ENCODE data around the gene DISP3. TPM values are rescaled to one million over a fixed set of nuclear protein-coding genes. Genes with fewer than 3 reads are reported as not detected.

Gene DISP3
- total RNA-seq, 4 donors from 2014 or later: not detected

- no peak overlapping the region for H3K27ac ChIP-seq
- no peaks in the 10 kb centered on the region for H3K27me3 ChIP-seq
- no peak overlapping the region for H3K4me3 ChIP-seq (replicated peaks in 1 of 3)
- intact Hi-C loops (cut with DNase I): no loop called here
- no peaks in the 10 kb centered on the region for H3K9me3 ChIP-seq
- DNase-seq: no peak
- H3K4me1 ChIP-seq: peaks cover 4 to 15% of the 10 kb centered on the region in 2 donors
- 56 to 76% methylated on average over 5 of the region's 5 CpGs for WGBS, 2 donors
- no peaks in the 10 kb centered on the region for H3K36me3 ChIP-seq
- TF ChIP-seq POLR2A (IDR thresholded peaks at IDR 0.05): no peak
- no peak for TF ChIP-seq CTCF (IDR thresholded peaks at IDR 0.05)
Observed at GRCh38 chr1:11474826-11475225, 4.1 kb upstream of the DISP3 start.

- WGBS, 2 donors: 75 to 76% methylated on average over 4 of the region's 4 CpGs
- no peaks in the 10 kb centered on the region for H3K36me3 ChIP-seq
- no peak overlapping the region for H3K4me3 ChIP-seq (replicated peaks in 1 of 3)
- H3K27me3 ChIP-seq: no peaks in the 10 kb centered on the region
- no peaks in the 10 kb centered on the region for H3K9me3 ChIP-seq
- peaks cover 4 to 16% of the 10 kb centered on the region in 2 donors for H3K4me1 ChIP-seq
- intact Hi-C loops (cut with DNase I): no loop called here
- H3K27ac ChIP-seq: no peak overlapping the region
- no peak for TF ChIP-seq CTCF (IDR thresholded peaks at IDR 0.05)
- TF ChIP-seq POLR2A (IDR thresholded peaks at IDR 0.05): no peak
- no peak for DNase-seq
Observed at GRCh38 chr1:11475748-11476147, 3.2 kb upstream of the DISP3 start.

- WGBS, 2 donors: 0 to 7% methylated on average over 3 to 13 of the region's 52 CpGs
- Histone ChIP-seq H3K36me3 (no peaks in the 10 kb centered on the region), H3K27ac (no peak overlapping the region), H3K27me3 (peaks cover 3% of the 10 kb centered on the region), H3K4me3 (replicated peaks in 1 of 3) (peak overlapping the region in 1 of 3 donors; percentile 4), H3K4me1 (peaks cover 4 to 16% of the 10 kb centered on the region in 2 donors), H3K9me3 (no peaks in the 10 kb centered on the region)
- intact Hi-C loops (cut with DNase I): no loop called here
- no peak for DNase-seq
- no peak for TF ChIP-seq POLR2A (IDR thresholded peaks at IDR 0.05)
- no peak for TF ChIP-seq CTCF (IDR thresholded peaks at IDR 0.05)
Observed at GRCh38 chr1:11479375-11479979, 522 bp downstream of the DISP3 start.

- Histone ChIP-seq H3K27ac (no peak overlapping the region), H3K4me1 (peaks cover 4 to 16% of the 10 kb centered on the region in 2 donors), H3K27me3 (peaks cover 3% of the 10 kb centered on the region), H3K9me3 (no peaks in the 10 kb centered on the region), H3K4me3 (replicated peaks in 1 of 3) (no peak overlapping the region), H3K36me3 (no peaks in the 10 kb centered on the region)
- WGBS, 2 donors: 33 to 36% methylated on average over 4 of the region's 4 CpGs
- TF ChIP-seq CTCF (IDR thresholded peaks at IDR 0.05) (no peak), POLR2A (IDR thresholded peaks at IDR 0.05) (no peak)
- no peak for DNase-seq
- intact Hi-C loops (cut with DNase I): no loop called here
Observed at GRCh38 chr1:11481019-11481418, 2.1 kb downstream of the DISP3 start.

GRCh38 chr1:11482198-11482597 lies 3.2 kb downstream of the DISP3 start:
- Histone ChIP-seq H3K4me3 (replicated peaks in 1 of 3) (no peak overlapping the region), H3K4me1 (peaks cover 4 to 16% of the 10 kb centered on the region in 2 donors), H3K27me3 (peaks cover 3% of the 10 kb centered on the region), H3K36me3 (no peaks in the 10 kb centered on the region), H3K27ac (no peak overlapping the region), H3K9me3 (no peaks in the 10 kb centered on the region)
- TF ChIP-seq POLR2A (IDR thresholded peaks at IDR 0.05): no peak
- no peak for TF ChIP-seq CTCF (IDR thresholded peaks at IDR 0.05)
- intact Hi-C loops (cut with DNase I): no loop called here
- DNase-seq: no peak

Data from thyroid gland (tissue), 4 donors.